DLD1 (cell line): ENCODE results near the gene DNAJB9.
"Not testable (repeated sequence)": the region's sequence is repeated elsewhere in the genome, so short reads cannot be mapped to it uniquely, and the experiment has no call there.

ENCODE experiments used
- in situ Hi-C: cut with HindIII; loops from 2 replicates; pipeline ENCODE4 v1.10.0; 2017; ENCODE audit warnings: low sequenced_read_pairs

Gene DNAJB9

GRCh38 chr7:108569381-108570145, at the start of gene DNAJB9, which contains the start of gene THAP5:
Gene DNAJB9 (plus strand): TSS chr7:108569874. CDS start chr7:108571727, 1,853 bp downstream.
Gene THAP5 (minus strand): TSS chr7:108569706. CDS start chr7:108569569, 137 bp downstream.
- in situ Hi-C loops: no loop called here

DNA sequence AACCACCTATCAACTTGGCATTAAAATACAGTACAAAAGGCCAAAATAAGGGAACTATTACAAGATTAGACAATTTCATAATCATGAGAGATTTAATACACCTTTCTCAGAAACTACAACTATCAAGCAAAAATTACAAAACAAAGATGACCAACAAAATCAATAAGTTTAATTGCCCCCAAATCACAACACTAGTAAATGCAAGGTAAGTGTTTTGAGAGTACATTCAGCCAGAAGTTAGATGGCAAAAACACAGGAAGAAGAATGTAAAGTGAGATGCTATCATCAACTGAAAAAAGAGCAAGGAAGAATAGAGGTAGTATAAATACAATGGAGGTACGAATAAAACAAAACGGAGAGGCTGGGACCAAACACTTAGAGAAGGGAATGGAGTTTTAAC, 46.9 kb upstream of the DNAJB9 start:
- in situ Hi-C loops: no loop called here

GRCh38 chr7:108525327-108525984, 44.2 kb upstream of the DNAJB9 start:
- in situ Hi-C loops: no loop called here

DNA sequence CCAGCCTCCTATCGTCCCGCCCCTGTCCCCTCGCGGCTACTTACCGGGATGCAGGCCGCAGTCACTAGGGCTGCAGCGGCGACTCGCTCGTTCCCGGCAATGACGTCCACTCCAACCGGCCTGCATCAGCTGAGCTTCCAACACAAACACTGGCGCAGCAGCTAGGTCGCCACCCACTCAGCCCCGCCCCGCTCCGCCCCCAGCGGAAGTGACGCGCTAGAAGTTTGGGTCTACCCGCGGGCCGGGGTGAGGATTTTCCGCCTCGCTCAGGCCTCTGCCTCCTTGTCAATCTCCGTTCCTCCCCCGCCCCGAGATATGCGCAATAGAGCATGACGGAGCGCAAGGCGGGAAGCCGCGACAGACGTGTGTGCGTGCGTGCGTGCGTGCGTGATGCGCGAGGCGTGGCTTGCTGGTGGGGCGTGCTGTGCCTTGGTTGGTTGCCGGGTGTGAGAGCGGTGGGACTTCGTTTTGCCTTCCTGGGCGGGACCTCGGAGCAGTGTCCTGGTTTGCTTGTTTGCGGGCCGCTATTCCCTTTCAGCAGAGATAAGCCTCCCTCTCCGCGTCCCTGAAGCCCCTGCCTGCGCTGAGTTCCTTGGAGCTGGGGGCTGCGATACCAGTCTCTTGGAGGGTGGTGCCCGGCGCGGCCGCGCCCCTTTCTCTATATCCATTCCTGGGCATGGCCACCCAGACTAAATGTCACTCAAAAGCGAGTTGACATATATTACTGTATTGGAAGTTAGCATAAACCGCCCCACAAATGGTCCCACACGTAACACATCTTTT, 43.5 kb upstream of the DNAJB9 start, which contains the start of gene PNPLA8:
Gene PNPLA8 (minus strand): TSS at position 151 of the 783 bp plus-strand sequence. CDS start 10,644 bp downstream, outside the sequence.
- in situ Hi-C loops: no loop called here

- in situ Hi-C loops: no loop called here
Measured at GRCh38 chr7:108526768-108527017, 43.0 kb upstream of the DNAJB9 start.

GRCh38 chr7:108528183-108528712, 41.4 kb upstream of the DNAJB9 start:
- in situ Hi-C loops: no loop called here

DNA sequence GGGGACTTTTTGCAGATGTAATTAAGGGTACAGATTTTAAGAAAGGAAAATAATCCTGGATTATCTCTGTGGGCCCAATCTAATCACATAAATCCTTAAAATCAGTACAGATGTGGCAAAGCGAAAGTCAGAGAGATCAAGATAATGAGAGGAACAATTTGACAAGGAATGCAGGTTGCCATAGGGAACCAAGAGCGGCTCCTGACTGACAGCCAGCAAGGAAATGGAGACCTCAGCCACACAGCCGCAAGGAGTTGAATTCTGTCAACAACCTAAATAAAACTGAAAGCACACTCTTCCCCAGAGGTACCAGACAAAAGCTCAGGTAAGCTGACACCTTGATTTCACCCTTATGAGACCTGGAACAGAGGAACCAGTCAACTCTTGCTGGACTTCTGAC, 40.3 kb upstream of the DNAJB9 start:
- in situ Hi-C loops: no loop called here

- in situ Hi-C loops: no loop called here
Measured at GRCh38 chr7:108533712-108534111, 36.0 kb upstream of the DNAJB9 start.

DNA sequence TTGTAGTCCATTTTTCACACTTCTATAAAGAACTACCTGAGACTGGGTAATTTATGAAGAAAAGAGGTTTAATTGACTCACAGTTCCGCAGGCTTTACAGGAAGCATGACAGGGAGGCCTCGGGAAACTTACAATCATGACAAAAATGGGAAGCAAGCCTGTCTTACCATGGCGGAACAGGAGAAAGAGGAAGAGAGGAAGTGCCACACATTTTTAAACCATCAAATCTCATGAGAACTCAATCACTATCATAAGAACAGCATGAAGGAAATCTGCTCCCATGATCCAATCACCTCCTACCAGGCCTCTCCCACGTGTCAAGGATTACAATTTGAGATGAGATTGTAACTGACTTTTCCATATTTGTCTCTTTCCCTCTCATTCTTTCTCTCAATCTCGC, 34.4 kb upstream of the DNAJB9 start:
- in situ Hi-C loops: no loop called here

GRCh38 chr7:108535744-108536143, 33.9 kb upstream of the DNAJB9 start:
- in situ Hi-C loops: no loop called here

GRCh38 chr7:108537229-108537628, 32.4 kb upstream of the DNAJB9 start:
- in situ Hi-C loops: no loop called here

GRCh38 chr7:108538236-108538635, 31.4 kb upstream of the DNAJB9 start:
- in situ Hi-C loops: not testable (repeated sequence)

DNA sequence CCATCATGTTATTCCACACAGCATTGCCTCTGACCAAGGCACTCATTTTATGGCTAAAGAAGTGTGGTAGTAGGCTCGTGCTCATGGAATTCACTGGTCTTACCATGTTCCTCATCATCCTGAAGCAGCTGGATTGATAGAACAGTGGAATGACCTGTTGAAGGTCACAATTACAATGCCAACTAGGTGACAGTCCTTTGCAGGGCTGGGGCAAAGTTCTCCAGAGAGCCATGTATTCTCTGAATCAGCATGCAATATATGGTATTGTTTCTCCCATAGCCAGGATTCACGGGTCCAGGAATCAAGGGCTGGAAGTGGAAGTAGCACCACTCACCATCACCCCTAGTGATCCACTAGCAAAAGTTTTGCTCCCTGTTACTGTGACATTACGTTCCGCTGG, 31.0 kb upstream of the DNAJB9 start:
- in situ Hi-C loops: not testable (repeated sequence)

- in situ Hi-C loops: no loop called here
Measured at GRCh38 chr7:108541478-108541877, 28.2 kb upstream of the DNAJB9 start.

DNA sequence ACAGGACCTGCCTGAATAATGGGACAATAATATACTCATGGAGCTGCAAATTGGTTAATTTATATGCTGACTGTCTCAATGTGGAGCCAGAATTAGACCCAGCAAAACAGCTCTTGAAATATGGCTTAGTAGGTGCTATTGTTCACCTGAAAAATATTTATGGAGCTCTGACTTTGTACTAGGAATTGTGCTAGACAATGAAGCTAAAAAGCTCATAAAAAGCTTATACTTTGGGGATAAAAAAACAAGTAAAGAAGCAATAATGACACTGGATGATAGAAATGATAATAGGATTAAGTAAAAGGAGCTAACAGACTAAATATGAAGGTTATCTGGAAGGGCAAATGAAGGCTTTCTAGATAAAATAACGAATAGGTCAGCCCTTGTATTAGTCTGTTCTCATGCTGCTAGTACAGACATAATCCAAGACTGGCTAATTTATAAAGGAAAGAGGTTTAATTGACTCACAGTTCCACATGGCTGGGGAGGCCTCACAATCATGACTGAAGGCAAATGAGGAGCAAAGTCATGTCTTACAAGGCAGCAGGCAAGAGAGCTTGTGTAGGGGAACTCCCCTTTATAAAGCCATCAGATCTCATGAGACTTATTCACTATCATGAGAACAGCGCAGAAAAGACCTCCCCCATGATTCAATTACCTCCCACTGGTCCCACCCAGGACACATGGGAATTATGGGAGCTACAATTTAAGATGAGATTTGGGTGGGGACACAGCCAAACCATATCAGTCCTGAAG, 21.4 kb upstream of the DNAJB9 start:
- in situ Hi-C loops: not testable (repeated sequence)

DNA sequence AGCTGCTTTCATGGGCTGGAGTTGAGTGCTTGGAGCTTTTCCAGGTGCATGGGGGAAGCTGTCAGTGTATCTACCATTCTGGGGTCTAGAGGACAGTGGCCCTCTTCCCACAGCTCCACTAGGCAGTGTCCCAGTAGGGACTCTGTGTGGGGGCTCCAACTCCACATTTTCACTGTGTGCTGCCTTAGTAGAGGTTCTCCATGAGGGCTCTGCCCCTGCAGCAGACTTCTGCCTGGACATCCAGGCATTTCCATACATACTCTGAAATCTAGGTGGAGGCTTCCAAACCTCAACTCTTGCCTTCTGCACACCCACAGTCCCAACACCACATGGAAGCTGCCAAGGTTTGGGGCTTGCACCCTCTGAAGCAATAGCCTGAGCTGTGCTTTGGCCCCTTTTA, 13.0 kb upstream of the DNAJB9 start:
- in situ Hi-C loops: not testable (repeated sequence)

DNA sequence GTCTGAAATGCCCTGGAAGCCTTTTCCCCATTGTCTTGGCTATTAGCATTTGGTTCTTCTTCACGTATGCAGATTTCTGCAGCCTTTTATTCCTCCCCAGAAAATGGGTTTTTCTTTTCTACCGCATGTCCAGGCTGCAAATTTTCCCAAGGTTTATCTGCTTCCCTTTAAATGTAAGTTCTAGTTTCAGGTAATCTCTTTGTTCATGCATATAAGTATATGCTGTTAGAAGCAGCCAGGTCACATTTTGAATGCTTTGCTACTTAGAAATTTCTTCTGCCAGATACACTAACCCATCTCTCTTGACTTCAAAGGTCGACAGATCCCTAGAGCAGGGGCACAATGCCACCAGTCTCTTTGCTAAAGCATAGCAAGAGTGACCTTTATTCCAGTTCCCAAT, 12.5 kb upstream of the DNAJB9 start:
- in situ Hi-C loops: no loop called here

DNA sequence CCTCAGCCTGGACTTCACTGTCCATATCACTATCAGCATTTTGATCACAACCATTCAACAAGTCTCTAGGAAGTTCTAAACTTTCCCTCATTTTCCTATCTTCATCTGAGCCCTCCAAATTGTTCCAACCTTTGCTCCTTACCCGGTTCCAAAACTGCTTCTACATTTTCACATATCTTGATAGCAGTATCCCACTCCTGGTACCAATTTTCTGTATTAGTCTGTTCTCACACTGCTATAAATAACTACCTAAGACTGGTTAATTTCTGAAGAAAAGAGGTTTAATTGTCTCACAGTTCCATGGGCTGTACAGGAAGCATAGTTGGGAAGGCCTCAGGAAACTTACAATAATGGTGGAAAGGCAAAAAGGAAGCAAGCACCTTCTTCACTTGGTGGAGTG, 12.1 kb upstream of the DNAJB9 start:
- in situ Hi-C loops: no loop called here

DNA sequence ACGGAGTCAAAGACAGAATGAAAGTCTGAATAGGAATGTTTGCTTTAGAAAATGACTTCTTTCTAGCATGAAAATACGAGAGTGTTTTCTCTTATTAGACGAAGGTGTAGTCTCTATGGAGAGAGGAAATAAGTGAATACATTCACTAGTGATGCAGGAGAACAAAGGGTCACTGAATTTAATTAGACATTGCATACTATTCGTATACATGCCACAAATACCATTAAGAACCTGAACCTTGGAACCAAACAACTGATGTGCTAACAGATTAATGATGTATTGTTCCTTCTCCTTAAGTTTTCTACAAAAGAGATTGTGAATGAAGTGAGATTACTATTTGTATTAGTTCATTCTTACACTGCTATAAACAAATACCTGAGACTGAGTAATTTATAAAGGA, 10.4 kb upstream of the DNAJB9 start:
- in situ Hi-C loops: no loop called here

DNA sequence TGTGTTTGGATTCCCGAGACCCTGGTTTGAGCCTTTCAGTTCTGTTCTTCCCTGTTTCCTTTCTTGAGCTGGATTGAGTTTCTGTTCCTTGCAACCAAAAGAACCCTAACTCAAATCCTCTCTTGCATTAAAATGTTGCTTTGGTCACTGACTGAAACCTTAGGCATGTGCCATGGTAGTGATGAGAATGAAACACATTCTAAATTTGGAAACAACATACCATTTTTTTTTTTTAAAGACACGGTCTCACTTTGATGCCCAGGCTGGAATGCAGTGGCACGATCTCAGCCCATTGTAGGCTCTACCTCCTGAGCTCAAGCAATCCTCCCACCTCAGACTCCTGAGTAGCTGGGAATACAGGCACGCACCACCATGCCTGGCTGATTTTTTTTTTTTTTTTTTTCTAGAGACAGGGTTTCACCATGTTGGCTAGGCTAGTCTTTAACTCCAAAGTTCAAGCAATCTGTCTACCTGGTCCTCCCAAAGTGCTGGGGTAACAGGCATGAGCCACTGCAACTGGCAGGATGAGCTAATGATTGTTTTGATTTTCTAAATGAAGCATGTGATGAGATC, 8.5 kb upstream of the DNAJB9 start:
- in situ Hi-C loops: no loop called here
